ENCODE results near the gene CCL21.
"Not testable (repeated sequence)": the region's sequence is repeated elsewhere in the genome, so short reads cannot be mapped to it uniquely, and the experiment has no call there.

The CCL21 gene, protein sequence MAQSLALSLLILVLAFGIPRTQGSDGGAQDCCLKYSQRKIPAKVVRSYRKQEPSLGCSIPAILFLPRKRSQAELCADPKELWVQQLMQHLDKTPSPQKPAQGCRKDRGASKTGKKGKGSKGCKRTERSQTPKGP

DNA sequence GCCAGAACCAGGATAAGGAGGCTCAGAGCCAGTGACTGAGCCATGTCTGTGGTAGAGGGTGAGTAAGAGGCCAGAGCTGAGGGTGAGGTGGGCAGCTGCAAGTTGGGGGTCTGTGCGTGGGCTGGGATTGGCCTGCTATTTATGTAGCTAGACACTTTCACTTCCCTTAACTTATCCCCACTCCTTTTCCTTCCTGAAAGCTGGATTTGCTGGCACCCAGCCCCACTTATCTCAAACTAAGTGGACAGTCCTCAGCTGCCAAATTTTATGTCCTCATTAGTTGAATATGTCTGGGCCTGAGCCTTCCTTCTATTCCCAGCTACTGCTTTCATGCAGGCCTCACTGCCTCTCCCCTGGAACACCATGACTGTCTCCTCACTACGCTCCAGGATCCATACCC, at the start of gene CCL21:
Gene CCL21 (minus strand): TSS at position 114 of the 400 bp plus-strand sequence. CDS start 70 bp downstream, at position 44.
- DNase-seq = no peak

DNA sequence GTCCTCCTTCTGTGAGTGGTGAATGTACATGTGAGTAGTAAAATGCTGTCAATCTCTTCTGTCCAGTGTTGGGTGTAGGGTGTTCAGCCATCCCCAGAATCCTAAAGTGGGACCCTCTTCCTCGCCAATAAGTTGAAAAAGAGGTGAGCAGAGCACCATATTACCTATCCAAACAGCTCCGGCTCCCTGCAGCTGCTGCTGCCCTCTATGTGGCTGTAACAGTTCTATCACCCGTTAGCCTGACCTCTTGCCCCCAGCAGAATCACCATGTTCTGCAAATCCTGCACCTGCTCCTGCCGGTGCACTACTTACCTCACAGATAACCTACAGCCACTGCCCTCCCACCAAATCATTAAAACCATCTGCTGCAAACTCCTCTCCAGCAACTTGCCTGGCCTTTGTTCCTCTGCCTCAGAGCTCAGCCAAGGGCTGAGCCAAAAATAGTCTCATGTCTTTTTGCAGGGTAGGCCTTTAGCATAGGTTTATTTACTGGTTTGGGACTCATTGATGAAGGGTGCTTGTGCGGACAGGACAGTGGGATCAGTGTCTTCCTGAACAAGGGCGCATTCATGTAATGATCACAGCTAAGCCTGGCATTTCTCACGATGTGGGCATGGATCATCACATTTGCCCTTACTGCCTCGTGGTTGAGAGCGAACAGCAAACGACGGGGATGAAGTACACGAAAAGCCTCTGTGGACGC, 49.6 kb upstream of the CCL21 start:
- DNase-seq = no peak

DNA sequence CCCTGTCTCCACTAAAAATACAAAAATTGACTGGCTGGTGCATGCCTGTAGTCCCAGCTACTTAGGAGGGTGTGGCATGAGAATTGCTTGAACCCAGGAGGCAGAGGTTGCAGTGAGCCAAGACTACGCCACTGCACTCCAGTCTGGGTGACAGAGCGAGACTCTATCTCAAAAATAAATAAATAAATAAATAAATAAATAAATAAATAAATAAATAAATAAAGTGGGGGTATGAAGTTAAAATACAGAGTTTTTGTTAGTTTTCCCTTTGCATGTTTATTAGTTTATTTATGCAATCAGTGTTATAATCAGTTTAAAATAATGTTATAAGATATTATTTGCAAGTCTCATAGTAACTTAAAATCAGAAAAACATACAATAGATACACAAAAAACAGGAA, 40.4 kb upstream of the CCL21 start:
- DNase-seq = not testable (repeated sequence)

DNA sequence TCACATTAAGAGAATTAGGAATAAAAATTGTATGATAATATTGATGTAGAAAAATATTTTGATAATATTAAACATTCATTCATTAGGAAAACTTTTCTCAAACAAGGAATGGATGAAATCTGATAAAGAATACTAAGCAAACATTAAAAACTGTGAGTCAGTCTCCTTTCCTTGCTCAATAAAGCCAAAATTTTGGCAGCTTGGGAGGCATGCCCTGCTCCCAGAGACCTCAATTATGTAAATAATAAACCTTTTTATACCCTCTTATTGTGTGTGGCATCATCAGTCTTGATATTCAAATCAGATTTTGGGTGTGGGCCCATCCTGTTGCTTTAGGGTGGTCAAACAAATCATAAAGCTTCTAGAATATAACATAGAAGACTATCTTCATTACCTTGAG, 36.6 kb upstream of the CCL21 start:
- no peak for DNase-seq

DNA sequence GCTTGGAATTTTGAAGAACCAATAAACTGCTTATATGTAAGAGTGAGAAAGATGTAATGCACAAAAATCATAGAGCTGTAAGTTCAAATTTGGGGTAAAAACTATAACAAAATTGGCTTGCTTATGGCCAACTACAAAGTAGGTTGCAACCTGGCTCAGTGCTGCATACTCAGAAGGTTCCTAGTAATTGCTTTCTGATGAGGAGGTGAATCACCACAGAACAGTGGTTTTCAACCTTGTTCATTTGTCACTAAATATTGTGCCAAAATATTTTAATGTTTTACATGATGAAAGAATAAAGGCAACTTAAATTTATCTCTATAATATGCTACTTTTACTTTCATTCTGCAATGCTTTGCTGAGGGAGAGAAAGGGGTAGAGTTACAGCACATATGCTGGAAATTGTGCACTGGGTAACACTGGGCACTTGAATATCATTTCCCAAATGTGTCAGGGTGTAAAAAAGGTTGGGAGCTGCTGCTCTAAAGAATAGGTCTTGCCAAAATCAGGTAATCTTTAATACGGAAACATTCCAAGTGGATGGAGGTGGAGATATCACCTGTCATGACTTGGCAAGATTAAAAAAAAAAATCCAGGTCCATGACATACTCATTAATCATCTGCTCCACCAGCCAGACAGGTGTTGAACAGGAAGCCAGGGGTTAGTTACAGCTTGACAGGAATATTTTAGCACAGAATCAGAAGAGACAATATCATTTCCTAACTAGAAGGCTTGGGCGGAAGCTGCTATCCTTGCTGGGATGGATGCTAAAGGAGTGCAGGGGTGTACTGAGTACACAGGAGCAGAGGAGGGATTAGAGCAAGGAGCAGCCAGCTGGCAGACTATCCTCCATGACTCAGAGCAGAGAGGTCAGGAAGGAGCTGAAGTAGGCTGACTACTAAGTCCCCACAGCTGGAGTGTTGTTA, 34.6 kb upstream of the CCL21 start:
- DNase-seq = no peak

DNA sequence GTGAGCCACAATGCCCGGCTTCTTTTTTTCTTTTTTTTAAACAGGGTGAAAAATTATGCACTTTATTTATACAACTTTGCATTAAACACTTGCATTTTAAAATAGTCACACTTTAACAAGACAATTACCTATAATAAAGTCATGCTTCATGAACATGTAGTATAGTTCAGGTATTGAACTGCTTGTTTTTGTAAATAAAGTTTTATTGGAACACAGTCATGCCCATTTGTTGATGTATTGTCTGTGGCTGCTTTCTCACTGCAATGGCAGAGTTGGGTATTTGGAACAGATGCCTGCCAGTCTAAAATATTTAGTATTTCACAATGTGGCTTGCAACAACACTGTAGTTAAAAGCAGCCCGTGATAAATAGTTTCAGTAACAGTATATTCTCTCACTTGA, 32.8 kb upstream of the CCL21 start:
- no peak for DNase-seq

DNA sequence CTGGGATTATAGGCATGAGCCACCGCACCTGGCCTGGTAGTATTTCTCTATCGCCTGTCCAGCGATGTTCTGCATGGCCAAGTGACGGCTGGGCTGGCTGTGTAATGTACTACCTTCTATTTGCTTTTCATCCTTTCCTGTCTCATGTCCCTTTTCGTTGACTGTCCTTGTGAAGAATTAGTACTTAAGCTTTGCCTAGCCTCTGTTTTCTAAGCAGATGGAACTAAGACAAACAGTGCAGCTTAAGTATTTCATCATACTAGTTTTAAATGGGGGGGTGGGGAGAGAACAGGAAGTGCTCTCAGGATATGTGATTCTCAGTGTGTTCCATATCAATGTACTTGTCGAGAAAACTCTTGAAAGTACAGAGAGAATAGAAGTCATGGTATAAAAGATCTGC, 31.7 kb upstream of the CCL21 start:
- no peak for DNase-seq

DNA sequence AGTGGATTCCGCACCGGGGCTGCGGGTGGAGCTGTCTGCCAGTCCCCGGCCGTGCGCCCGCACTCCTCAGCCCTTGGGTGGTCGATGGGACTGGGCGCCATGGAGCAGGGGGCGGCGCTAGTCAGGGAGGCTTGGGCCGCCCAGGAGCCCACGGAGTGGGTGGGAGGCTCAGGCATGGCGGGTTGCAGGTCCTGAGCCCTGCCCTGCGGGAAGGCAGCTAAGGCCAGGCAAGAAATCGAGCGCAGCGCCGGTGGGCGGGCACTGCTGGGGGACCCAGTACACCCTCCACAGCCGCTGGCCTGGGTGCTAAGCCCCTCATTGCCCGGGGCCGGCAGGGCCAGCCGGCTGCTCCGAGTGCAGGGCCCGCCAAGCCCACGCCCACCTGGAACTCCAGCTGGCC, 30.2 kb upstream of the CCL21 start:
- not testable (repeated sequence) for DNase-seq

DNA sequence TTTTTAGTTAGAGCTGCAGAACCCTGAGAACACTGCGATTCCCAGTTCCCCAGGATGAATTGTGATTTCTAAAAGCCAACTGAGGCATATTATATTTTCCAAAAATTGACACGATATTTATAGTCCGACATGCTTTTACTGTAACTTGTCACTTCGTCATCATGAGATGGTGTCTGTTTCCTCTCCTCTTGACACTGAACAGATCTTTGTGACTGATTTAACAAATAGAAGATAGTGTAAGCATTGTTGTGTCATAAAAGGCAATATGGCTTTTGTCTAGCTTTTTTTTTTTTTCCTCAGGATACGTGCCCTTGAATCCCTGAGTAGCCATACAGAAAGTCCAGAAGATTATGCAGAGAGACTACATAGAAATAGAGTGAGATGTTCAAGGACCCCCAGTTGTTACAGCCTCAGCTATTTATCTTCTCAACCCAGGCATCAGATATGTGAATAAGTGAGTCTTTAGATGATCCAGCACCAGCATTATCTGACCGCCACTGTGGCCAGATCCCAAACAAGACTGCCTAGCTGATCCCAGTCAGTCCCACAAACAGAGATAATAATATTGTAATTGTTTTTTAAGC, 27.8 kb upstream of the CCL21 start:
- no peak for DNase-seq

DNA sequence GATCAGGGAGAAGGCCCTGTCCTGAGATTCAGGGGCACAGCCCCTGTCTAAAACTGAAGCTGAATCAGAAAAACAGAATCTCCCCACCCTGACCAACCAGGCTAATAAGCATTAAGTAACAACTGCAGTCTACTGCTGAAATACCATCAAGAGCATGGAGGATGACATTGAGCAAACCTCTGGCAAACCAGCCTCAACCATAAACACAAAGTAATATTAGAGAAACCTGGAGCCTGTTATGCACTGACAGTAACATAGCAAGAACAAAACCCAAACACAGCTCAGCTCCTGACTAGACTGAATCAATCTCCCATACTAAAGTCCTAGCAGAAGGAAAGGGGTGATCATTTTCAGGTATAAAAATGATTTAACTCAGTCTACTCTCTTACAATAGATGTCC, 24.8 kb upstream of the CCL21 start:
- DNase-seq = no peak

DNA sequence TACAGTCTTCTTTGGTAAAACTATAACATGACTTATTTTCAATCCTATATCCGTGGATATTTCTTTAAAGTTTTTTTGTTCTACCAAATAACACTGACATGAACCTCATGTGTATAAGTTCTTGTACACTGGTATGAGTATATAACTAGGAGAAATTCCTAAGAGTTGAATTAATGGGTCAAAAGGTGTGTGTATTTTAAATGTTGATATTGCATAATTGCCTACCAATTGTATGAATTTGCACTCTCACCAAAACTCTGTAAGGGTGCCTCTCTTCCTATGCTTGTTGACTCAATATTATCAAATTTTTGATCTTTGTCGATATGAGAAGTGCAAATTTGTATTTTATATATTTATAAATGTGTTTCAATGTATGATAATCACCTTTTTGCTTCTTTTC, 22.9 kb upstream of the CCL21 start:
- no peak for DNase-seq

DNA sequence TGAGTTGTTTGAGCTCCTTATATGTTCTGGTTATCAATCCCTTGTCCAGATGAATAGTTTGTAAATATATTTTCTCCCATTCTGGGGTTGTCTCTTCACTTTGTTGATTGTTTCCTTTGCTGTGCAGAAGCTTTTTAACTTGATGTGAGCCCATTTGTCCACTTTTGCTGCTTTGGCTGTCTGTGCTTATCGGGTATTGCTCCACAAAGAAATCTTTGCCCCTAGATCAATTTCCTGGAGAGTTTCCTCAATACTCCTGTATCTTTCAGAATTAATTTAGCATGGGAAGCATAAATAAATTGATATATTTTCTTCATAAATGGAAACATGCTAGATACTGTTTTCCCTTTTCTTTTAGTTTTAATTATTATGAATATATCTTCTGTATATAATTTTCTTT, 22.5 kb upstream of the CCL21 start:
- DNase-seq = no peak

DNA sequence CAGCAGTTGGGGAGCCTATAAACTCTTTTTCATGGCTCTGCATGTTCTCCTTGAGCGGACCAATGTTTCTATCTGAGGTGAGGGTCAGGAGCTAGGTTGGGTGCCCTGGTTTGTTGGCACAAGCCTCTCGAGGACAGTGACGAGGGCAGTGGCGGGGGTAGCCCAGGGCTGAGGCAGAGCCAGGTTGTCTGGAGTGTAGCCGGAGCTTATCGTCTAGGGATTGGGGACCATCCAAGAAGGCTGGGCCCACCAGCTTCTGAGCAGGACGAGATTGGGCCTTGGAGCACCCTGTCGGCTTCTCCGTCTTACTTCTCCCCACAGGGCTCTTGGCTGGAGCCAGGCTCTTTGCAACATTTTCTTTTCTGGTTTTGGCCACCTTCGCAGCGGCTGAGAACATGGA, 13.2 kb upstream of the CCL21 start:
- no peak for DNase-seq

DNA sequence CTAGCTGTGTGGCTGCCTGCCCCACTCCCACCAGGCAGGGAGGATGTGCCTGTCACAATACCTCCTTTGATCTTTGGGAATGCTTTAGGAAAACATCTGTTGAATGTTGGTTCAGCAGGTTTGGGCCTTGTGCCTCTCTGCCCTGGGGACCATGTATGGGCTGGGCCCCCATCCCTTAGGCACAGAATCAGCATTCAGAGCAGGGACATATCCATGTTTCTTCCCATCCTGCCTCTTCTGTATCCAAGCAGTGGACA, 9.8 kb upstream of the CCL21 start:
- not testable (repeated sequence) for DNase-seq

DNA sequence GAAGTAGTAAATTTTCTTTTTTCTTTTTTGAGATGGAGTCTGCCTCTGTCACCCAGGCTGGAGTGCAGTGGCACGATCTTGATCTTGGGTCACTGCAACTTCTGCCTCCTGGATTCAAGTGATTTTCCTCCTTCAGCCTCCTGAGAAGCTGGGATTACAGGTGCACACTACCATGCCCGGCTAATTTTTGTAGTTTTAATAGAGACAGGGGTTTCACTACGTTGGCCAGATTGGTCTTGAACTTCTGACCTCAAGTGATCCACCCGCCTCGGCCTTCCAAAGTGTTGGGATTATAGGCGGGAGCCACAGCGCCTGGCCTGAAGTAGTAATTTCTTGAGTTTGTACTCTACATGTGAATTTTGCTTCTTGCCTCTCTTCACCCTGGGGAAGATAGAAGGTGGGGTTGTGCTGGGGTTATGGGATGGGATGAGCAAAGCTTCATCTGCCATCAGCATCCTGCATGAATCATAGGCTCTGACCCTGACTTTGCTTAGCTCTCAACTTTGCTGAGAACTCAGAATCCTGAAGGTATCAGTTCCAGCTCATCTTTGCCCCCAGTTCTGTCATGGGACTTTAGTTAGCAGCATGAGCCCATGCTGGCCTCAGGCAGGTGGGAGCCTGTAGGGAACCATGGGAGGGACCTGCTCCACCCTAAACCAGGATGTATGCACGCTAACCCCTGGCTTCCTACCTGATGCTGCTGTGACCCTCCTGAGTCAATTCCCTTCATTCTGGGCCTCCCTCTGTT, 9.3 kb upstream of the CCL21 start:
- DNase-seq = no peak

DNA sequence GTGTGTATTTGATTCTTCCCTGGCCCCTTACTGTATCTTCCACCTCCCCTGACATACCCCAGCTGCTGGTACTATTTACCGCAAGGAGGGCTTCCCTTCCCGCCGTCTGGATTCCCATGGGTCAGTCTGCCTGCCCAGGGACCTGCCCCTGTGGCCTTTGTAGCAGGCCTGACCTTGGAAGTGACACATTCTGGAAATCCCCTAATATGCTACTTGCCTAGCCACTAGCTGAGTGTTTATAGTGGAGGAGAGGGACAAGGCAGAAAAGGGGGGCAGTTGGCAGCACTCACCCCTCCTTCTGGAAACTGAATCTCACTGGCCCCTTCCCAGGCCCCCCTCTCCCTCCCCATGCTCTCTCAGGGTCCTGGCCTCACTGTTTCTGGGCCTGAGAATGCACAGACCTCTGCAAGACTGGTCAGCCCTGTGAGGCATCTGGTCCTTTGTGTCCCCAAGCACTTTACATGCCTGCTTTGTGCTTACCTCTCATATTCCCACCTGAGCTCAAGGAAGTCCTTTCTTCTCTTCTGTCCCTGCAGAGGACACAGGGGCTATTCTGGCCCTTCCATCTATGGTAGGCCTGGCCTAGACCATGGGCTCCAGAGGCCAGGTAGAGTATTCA, 8.2 kb upstream of the CCL21 start:
- no peak for DNase-seq

DNA sequence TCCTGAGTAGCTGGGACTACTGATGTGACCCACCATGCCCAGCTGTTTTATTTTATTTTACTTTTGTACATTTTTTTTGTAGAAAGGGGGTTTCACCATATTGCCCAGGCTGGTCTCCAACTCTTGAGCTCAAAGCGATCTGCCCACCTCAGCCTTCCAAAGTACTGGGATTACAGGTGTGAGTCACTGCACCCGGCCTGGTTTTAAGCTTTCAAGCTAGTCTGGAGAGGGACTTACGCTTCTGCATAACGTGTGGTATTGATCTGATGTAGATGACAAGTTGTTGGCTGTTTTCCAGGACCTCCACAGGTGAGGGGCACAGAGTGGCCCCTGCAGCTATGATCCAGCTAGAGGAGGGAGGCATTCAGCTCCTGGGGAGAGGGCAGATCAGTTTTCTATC, 6.8 kb upstream of the CCL21 start:
- no peak for DNase-seq

DNA sequence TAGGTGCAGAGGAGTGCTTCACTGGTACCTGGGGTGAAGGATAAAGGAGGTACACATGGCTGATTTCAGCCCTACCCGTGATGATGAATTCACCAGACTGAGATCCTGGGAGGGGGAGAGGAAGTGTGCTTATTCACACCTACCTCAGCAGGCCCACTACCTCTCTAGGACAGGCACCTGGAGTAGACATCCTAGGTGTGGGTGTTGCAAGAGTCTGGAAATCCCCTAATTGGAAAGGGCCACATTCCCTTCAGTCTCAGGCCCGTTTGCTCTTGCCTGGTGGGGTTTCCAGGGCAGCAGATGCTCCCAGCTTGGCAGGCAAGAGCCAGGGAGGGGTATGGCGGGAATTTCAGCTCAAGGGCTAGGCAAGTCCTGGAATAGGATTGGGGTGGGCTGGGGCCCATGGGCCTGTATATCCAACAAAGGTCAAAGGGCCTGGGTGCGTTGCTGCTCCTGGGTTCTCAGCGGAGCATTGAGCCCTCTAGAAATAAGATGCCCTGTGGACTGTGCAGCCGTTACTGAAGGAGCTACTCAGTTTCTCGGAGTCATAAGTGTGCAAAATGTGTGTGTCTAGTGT, 5.8 kb upstream of the CCL21 start:
- DNase-seq = no peak

DNA sequence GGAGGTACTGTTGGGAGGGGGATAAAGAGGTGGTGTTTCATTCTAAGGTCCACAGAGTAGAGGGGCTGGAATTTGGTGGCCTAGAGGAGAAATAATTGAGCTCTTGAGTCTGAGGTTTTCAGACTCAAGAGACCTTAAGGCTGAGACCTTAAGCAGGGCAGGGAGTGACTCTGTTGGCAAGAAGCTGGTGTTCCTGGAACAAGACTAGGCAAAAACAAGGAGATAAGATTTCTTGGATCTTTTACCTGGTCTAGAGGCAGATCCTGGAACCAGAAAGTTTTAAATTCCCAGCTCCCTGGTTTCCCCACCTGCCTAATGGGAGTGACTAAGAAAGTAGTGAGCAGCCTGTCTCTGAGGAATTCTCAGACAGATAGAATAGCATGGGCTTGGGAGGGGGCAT, 4.1 kb upstream of the CCL21 start:
- no peak for DNase-seq

DNA sequence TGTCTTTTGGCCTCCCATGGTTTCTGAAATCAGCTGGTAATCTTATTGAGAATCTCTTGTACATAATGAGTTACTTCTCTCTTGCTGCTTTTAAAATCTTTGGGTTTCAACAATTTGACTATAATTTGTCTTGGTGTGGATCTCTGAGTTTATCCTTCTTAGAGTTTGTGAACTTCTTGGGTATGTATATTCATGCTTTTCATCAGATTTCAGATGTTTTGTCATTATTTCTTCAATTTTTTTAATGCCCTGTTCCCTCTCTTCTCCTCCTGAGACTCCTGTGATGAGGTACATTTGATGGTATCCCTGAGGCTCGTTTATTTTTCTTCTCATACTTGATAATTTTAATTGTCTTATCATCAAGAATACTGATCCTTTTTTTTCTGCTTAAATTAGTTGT, 2.2 kb upstream of the CCL21 start:
- no peak for DNase-seq

DNA sequence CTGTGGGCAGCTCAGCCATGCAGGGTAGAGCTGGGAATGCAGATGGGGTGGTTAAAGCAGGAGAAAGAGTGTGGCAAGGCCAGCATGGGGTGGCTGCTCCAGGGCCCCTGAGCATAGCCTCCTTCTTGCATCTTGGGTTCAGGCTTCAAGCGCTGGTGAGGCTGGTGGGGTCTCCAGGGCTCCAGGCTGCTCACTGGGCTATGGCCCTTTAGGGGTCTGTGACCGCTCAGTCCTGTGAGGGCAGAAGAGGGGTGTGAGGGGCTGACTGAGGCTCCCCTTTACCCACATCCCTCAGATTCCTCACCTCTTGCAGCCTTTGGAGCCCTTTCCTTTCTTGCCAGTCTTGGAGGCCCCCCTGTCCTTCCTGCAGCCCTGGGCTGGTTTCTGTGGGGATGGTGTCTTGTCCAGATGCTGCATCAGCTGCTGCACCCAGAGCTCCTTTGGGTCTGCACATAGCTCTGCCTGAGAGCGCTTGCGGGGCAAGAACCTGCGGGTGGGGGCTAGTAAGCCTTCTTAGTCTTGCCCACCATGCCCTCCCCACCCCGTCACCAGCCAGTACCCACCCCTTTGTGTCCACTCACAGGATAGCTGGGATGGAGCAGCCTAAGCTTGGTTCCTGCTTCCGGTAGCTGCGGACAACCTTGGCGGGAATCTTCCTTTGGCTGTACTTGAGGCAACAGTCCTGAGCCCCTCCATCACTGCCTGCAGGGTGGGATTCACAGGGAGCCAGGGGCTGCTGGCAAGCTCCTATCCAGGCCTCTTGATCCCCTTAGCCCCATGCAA, 549 bp downstream of the CCL21 start:
- no peak for DNase-seq

DNA sequence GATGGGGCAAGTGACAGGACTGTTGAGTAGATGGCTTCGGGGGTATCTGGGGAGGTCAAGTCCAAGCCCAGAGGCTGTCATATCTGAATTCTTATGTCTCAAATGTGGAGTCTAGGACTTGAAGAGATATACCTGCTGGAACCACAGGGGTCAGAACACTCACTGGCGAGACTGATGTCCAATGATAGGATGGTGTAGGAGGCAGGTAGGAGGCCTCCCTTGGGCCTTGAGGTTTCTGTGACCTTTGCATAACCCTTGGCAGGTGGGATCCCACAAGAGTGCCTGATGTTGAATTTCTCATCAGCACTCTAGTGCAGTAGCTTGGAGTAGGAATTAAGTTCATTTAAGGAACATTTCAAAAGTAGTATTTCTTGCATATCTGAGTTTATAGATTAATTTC, 2.8 kb downstream of the CCL21 start:
- DNase-seq = no peak
